Activated gamma-delta T cell treated with anti-CD3 and anti-CD28 coated beads, Interleukin-2, amount 50 U/mL, for 16 hours (primary cell): ENCODE results near the gene KLF14.
"Not testable (repeated sequence)": the region's sequence is repeated elsewhere in the genome, so short reads cannot be mapped to it uniquely, and the experiment has no call there.

ENCODE experiments used
- DNase-seq: peaks from one replicate; pipeline ENCODE4 v3.0.0-alpha.2; 2020; ENCODE audit warnings: low read depth

KLF14 gene

GRCh38 chr7:130733931-130734814 lies at the start of gene KLF14:
Gene KLF14, minus strand, starts transcription at chr7:130734207. Its CDS starts 174 bp downstream, at chr7:130734033.
- peak; percentile 7 for DNase-seq

GRCh38 chr7:130781346-130781745 lies 47.3 kb upstream of the KLF14 start:
- no peak for DNase-seq

DNA sequence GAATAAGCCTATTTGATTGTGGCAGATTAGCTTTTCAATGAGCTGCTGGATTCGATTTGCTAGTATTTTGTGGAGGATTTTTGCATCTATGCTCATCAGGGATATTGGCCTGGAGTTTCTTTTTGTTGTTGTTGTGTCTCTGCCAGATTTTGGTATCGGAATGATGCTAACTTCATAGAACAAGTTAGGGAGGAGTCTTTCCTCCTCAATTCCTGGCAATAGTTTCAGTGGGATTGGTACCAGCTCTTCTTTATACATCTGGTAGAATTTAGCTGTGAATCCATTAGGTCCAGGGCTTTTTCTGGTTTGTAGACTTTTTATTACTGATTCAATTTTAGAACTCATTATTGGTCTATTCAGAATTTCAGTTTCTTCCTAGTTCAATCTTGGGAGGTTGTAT lies 43.4 kb upstream of the KLF14 start:
- no peak for DNase-seq

GRCh38 chr7:130772456-130772855 lies 38.4 kb upstream of the KLF14 start:
- DNase-seq = not testable (repeated sequence)

GRCh38 chr7:130768854-130769253 lies 34.8 kb upstream of the KLF14 start:
- DNase-seq = no peak

DNA sequence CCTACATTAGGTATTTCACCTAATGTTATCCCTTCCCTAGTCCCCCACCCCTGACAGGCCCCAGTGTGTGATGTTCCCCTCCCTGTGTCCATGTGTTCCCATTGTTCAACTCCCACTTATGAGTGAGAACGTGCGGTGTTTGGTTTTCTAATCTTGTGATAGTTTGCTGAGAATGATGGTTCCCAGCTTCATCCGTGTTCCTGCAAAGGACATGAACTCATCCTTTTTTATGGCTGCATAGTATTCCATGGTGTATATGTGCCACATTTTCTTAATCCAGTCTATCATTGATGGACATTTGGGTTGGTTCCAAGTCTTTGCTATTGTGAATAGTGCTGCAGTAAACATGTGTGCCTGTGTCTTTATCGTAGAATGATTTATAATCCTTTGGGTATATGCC lies 30.6 kb upstream of the KLF14 start:
- not testable (repeated sequence) for DNase-seq

DNA sequence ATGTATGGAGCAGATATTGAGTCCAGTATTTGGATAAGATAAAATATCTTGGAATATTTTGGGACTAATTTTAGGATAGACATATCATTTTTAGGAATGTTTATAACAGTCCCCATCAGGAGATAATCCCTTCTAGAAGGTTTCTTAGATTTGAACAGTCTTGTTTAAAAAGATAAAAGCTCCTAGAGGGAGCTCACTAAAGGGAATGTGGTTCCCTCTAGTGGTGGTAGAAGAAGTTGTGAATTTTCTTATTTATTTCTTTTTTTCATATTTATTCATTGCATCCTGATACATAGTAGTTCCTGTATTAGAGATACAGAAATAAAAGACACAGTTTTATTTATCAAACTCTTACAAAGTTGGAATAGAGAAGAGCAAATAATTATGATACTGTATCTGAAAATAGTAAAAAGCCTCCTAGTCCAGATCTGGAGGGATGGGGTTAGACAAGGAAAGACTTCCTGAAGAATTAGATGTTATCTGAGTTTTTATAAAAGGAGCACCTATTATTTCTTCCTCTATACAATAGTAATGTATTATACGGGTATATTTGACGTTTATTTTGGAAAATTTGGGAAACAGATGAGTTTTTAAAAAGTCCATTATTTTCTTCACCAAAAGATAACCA lies 24.5 kb upstream of the KLF14 start:
- no peak for DNase-seq

GRCh38 chr7:130756316-130756715 lies 22.3 kb upstream of the KLF14 start:
- no peak for DNase-seq

DNA sequence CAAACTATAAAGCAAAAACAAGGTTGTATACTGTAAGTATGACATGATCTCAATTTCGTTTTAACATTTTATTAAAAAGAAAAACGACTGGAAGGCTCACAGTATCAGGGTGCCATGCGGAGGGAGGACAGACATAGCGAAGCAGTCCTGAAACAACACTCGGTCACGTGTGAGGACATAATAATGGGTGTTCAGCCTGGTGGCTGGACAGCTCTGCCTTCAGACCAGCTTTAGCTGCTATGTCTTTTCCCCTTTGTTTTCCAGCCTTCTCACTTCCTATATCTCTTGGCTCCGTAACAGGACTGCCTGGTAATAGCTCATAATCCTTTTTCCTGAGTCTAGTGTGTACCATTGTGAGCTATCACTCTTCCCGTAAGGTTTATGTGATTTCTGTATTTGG lies 18.4 kb upstream of the KLF14 start:
- DNase-seq = no peak

DNA sequence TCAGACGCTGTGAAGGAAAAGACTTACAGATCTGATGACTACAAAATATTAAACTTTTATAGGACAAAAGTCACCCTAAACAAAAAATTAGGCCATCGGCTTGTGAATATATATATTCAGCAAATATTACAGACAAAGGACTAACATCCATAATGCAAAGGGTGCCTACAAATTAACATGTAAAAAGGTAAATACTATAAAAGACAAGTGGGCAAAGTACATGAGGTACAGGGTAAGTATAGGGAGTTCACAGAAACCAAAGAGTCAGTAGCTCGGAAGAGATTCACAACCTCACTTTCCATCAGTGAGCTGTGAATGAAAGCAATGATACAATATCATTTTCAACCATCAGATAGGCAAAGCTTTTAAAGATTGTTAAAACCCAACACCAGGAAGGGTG lies 16.7 kb upstream of the KLF14 start:
- no peak for DNase-seq

DNA sequence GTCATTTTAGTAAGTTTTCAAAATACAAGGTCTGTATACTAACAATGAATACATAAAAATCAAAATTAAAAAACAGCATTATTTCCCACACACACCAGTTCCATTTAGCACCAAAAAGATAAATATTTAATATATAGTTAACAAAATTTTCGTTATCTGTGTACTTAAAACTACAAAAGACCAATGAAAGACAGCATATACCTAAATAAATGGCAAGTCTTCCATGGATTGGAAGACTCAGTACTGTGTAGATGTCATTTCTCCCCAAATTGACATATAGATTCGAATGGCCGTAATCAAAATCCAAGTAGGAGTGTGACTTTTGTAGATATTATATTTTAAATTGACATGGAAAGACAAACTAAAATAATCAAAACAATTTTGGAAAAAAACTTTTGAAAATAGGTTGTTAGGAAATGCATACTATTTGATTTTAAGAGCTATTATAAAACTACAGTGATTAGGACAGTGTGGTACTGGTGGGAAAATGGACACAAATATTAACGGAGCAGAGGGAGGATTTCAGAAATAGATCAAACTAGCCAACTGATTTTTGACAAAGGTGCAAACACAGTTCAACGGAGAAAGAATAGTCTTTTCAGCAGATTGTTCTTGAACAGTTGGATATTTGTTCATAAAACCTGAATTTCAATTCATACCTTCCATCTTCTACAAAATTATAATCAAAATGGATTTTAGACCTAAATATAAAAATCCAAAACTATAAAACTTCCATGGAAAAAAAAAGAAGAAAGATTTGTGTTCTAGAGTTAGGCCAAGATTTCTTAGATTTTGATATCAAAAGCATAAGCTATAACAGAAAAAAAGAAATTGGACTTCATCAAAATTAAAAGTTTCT lies 14.8 kb upstream of the KLF14 start:
- no peak for DNase-seq

DNA sequence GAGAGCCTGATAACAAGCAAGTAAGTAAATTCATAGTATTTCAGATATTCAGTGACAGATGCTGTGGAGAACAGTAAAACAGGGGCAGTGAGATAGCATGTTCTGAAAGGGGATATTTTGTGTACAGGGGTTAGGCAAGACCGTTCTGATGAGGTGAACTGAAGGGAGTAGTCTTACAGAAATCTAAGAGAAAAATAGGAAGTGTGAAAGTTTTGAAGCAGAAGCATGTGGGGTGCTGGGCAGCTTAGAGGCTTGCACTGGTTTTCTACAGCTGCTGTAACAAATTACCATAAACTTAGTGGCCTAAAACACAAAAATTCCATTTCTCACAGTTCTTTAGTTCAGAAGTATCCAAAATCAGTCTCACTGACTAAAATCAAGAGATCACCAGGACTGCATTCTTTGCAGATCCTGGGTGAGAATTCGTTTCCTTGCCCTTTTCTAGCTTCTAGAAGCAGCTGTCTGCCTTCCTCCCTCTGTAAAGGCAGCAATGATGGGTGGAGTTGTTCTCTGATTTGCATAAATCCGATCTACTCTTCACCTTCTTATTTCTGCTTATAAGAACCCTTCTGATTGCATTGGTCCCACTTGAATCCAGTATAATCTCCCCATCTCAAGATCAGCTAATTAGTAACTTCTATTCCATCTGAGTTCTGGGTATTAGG lies 7.5 kb upstream of the KLF14 start:
- DNase-seq = no peak

DNA sequence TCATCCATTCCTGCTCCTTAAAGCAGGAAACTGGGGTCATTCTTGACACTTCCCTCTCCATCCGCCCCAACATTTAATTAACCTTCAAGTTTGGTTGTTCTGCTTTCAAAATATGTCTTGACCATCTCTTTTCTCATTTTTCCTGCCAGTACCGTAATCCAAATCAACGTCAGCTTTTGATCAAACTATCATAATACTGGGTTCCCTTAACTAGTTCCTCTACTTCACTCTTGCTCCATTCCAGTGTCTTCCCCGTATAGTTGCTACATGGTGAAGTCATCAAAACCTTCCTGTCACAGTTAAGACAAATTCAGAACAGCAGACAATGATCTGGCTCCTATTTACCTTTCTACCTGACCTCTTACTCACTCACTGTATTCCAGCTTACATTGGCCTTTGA lies 6.6 kb upstream of the KLF14 start:
- DNase-seq = no peak

- no peak for DNase-seq
Measured at GRCh38 chr7:130736298-130736900, 2.4 kb upstream of the KLF14 start.

DNA sequence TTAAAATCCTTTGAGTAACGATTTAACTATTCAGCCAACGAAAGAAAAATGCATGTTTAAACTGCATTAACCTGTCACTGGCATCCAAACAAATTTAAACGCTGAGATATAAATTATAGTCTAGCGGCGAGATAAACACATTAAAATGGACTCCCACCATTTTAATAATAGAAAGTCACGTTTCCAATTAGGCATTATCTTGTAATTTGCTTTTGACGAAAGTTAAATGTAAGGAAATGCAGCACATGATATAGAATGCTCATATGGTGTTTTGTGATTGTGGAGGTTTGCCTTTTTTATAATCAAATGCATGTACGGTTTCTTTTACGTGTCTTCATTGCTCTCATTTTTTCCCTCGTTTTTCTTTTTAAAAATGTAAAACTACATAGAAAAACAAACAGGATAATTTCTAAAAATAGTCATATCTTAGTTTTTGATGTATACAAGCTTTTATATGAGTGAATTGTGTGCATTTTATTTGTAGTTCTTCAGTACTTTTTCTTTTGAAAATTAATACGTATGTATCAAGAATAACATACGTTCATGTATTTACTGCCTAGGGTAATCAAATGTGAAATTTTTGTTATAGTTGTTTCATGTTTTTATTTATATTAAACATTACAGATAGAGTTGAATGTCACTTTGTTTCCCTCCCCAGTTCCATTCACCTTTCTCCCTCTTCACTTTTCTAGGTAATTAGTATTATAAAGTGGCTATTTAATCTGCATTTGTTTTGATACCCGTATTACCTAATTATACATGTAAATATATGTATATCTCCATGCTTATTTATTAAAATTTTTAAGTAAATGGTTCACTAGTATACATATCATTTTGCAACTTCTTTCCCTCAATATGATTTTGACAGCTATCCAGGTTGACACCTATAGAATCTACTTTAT lies 1.1 kb upstream of the KLF14 start:
- DNase-seq = no peak

GRCh38 chr7:130732980-130733930 lies 752 bp downstream of the KLF14 start:
- DNase-seq = no peak

DNA sequence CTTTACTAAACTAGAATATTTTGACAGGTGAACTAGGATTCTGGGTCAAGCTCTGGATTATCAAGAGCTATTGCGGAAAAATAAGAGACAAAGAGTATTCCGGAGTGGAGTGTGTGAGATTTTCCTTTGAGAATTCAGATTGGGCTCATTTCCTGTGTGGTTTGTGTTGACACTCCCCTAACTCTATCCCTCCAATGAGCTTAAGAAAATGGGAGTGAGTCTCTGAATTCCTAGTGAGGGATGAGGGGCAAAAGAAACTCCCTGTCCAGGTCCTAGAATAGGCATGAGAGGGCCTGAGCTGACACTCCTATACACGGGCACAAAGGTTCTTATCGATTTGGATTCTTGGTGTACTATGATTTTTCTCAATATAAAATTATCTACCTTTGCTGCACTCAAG lies 10.2 kb downstream of the KLF14 start:
- DNase-seq = no peak

DNA sequence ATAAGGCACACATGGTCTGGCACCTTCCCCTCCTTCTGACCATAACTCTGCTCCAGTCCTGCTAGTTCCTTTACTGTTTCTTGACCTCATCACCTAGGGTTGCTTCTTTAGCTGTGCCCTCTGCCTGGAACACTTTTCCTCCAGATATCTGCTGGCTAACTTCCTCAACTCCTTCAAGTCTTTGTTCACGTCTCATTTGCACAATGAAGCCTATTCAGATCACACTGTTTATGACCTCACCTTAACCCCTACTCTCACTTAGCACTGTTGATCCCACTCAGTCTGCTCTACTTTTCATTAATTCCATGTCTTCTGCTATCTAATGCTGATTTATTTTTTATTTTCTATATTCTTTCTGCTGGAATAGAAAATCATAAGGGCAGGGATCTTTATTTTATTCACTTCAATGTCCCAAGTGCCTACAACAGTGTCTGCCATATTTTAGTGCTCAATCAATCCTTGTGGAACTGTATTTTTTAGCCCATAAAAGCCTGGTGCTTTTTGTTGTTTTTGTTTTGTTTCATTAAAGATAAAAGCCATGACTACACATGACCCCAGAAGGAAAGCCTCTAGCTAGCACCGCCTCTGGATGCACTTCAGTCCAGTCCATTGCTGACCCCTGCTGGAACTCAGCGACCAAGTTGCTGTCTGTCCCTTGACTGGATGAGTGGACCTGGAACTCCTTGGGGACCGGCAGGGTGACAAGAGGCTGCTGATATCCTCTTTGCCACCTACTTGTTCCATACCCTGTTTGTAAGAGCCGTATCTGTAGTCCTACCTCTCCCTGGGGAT lies 12.3 kb downstream of the KLF14 start:
- DNase-seq = no peak

GRCh38 chr7:130719541-130719940 lies 14.5 kb downstream of the KLF14 start:
- no peak for DNase-seq
